Loucy (cell line): Measurements from ENCODE around the gene STAC3.

Source experiments
- H2AFZ ChIP-seq: fragments of 200-600 bp; sonication (generic); 2 replicates; pipeline ENCODE4 v1.6.0; 2016; ENCODE audit warnings: antibody characterized with exemption, mild to moderate bottlenecking, low read length, moderate library complexity
- H3F3A ChIP-seq: fragments of 200-600 bp; 2 replicates; pipeline ENCODE4 v1.6.0; 2016; ENCODE audit warnings: antibody characterized with exemption, low read depth, mild to moderate bottlenecking
- H3K27me3 ChIP-seq: fragments of 200-600 bp; sonication (generic); 2 replicates; pipeline ENCODE4 v1.6.1; 2014; ENCODE audit warnings: low read length, mild to moderate bottlenecking; ENCODE audit not compliant: insufficient read depth, poor library complexity, severe bottlenecking
- H3K36me3 ChIP-seq: fragments of 200-600 bp; sonication (generic); 2 replicates; pipeline ENCODE4 v1.6.1; 2016; ENCODE audit warnings: low read length; ENCODE audit not compliant: insufficient read depth
- H3K4me1 ChIP-seq: fragments of 200-600 bp; sonication (generic); 2 replicates; pipeline ENCODE4 v1.5.1; 2014; ENCODE audit warnings: low read length, mild to moderate bottlenecking; ENCODE audit not compliant: insufficient read depth, poor library complexity, severe bottlenecking
- H3K4me2 ChIP-seq: fragments of 200-600 bp; sonication (generic); 2 replicates; pipeline ENCODE4 v1.6.0; 2014; ENCODE audit warnings: antibody characterized with exemption, low read length, low read depth, mild to moderate bottlenecking; ENCODE audit not compliant: poor library complexity, severe bottlenecking
- H3K4me3 ChIP-seq: fragments of 200-600 bp; sonication (generic); 2 replicates; pipeline ENCODE4 v1.5.1; 2014; ENCODE audit warnings: low read length, mild to moderate bottlenecking, mixed read lengths; ENCODE audit not compliant: poor library complexity, severe bottlenecking
- H3K79me2 ChIP-seq: fragments of 200-600 bp; sonication (generic); 2 replicates; pipeline ENCODE4 v1.6.1; 2014; ENCODE audit warnings: low read length; ENCODE audit not compliant: insufficient read depth
- H3K9ac ChIP-seq: fragments of 200-600 bp; sonication (generic); 2 replicates; pipeline ENCODE4 v1.6.0; 2014; ENCODE audit warnings: mild to moderate bottlenecking, low read depth, low read length, moderate library complexity; ENCODE audit not compliant: poor library complexity, severe bottlenecking
- H3K9me2 ChIP-seq: fragments of 200-600 bp; sonication (generic); replicated peaks from 2 replicates; pipeline ENCODE4 v1.6.1; 2016; ENCODE audit warnings: low read depth, low read length, mixed read lengths
- H3K9me3 ChIP-seq: fragments of 200-600 bp; sonication (generic); 2 replicates; pipeline ENCODE4 v1.6.1; 2014; ENCODE audit warnings: mild to moderate bottlenecking, antibody characterized with exemption, low read length, low read depth; ENCODE audit not compliant: insufficient read depth
- H4K20me1 ChIP-seq: fragments of 200-600 bp; sonication (generic); 2 replicates; pipeline ENCODE4 v1.6.0; 2014; ENCODE audit warnings: antibody characterized with exemption, low read length, mild to moderate bottlenecking; ENCODE audit not compliant: insufficient read depth, poor library complexity, severe bottlenecking
- CTCF ChIP-seq: fragments of 200-600 bp; sonication (generic); conservative IDR thresholded peaks from 2 replicates; pipeline ENCODE4 v1.5.1; 2014; ENCODE audit warnings: mild to moderate bottlenecking, antibody characterized with exemption, low read length
- EZH2phosphoT487 ChIP-seq: fragments of 200-600 bp; IDR thresholded peaks from 2 replicates; pipeline ENCODE4 v1.6.1; 2018; ENCODE audit warnings: antibody characterized with exemption, mild to moderate bottlenecking, moderate library complexity, borderline replicate concordance

Gene STAC3

GRCh38 chr12:57211791-57212700 is 38.9 kb downstream of the STAC3 start:
- H3K9me2 ChIP-seq: no peaks in the 10 kb centered on the region
- no peaks in the 10 kb centered on the region for H3K36me3 ChIP-seq
- H3K9me3 ChIP-seq: no peaks in the 10 kb centered on the region
- H3F3A ChIP-seq: no peaks in the 10 kb centered on the region
- no peak overlapping the region for H3K4me3 ChIP-seq
- no peak overlapping the region for H2AFZ ChIP-seq
- no peak for TF ChIP-seq EZH2phosphoT487
- TF ChIP-seq CTCF: no peak
- H3K79me2 ChIP-seq: no peaks in the 10 kb centered on the region
- H3K4me1 ChIP-seq: peaks cover 9% of the 10 kb centered on the region
- H3K4me2 ChIP-seq: no peak overlapping the region
- no peaks in the 10 kb centered on the region for H3K27me3 ChIP-seq
- no peak overlapping the region for H3K9ac ChIP-seq
- H4K20me1 ChIP-seq: no peaks in the 10 kb centered on the region

GRCh38 chr12:57210926-57211692 is 39.9 kb downstream of the STAC3 start:
- H3K4me1 ChIP-seq: peaks cover 9% of the 10 kb centered on the region
- no peaks in the 10 kb centered on the region for H3K27me3 ChIP-seq
- H3F3A ChIP-seq: no peaks in the 10 kb centered on the region
- no peaks in the 10 kb centered on the region for H3K79me2 ChIP-seq
- H3K36me3 ChIP-seq: no peaks in the 10 kb centered on the region
- no peaks in the 10 kb centered on the region for H4K20me1 ChIP-seq
- no peak overlapping the region for H3K4me2 ChIP-seq
- no peaks in the 10 kb centered on the region for H3K9me3 ChIP-seq
- no peak overlapping the region for H3K4me3 ChIP-seq
- H3K9me2 ChIP-seq: no peaks in the 10 kb centered on the region
- no peak overlapping the region for H3K9ac ChIP-seq
- H2AFZ ChIP-seq: no peak overlapping the region
- TF ChIP-seq EZH2phosphoT487 (no peak), CTCF (no peak)

GRCh38 chr12:57210461-57210860 is 40.5 kb downstream of the STAC3 start:
- peaks cover 9% of the 10 kb centered on the region for H3K4me1 ChIP-seq
- H3K36me3 ChIP-seq: no peaks in the 10 kb centered on the region
- H2AFZ ChIP-seq: no peak overlapping the region

More at GRCh38 chr12:57210461-57210860, 40.5 kb downstream of the STAC3 start:
- no peak overlapping the region for H3K9ac ChIP-seq
- no peak overlapping the region for H3K4me3 ChIP-seq
- H3F3A ChIP-seq: no peaks in the 10 kb centered on the region
- H3K4me2 ChIP-seq: no peak overlapping the region
- no peaks in the 10 kb centered on the region for H3K9me2 ChIP-seq
- H3K27me3 ChIP-seq: no peaks in the 10 kb centered on the region
- H3K9me3 ChIP-seq: no peaks in the 10 kb centered on the region
- no peak for TF ChIP-seq EZH2phosphoT487
- TF ChIP-seq CTCF: no peak
- H4K20me1 ChIP-seq: no peaks in the 10 kb centered on the region
- H3K79me2 ChIP-seq: no peaks in the 10 kb centered on the region
